Activated CD4-positive, alpha-beta memory T cell treated with anti-CD3 and anti-CD28 coated beads for 36 hours (primary cell): Measurements from ENCODE around the gene TAF3. TPM values are rescaled to one million over a fixed set of nuclear protein-coding genes. Genes with fewer than 3 reads are reported as not detected.

Source experiments
- CTCF ChIA-PET: fragments of 350-600 bp; sonication (Branson Sonifier 250); formaldehyde crosslinking; loops from one replicate; lab custom pipeline; 2021; ENCODE audit warnings: antibody characterized with exemption, inconsistent platforms; lab: Charles Lee
- POLR2A ChIA-PET: fragments of 350-600 bp; sonication (Branson Sonifier 250); formaldehyde crosslinking; loops from one replicate; lab custom pipeline; 2021; ENCODE audit warnings: antibody characterized with exemption; lab: Charles Lee
- DNase-seq: peaks from one replicate; pipeline ENCODE4 v3.0.0-alpha.2; 2020
- H3K27ac Mint-ChIP-seq: one replicate; pipeline ENCODE4 v1.8.0; 2021; ENCODE audit warnings: mixed read lengths
- H3K27me3 Mint-ChIP-seq: one replicate; pipeline ENCODE4 v1.8.0; 2021; ENCODE audit warnings: mixed read lengths
- H3K36me3 Mint-ChIP-seq: one replicate; pipeline ENCODE4 v1.8.0; 2021; ENCODE audit warnings: mixed read lengths
- H3K4me1 Mint-ChIP-seq: one replicate; pipeline ENCODE4 v1.8.0; 2021; ENCODE audit warnings: low read depth, mixed read lengths
- H3K4me3 Mint-ChIP-seq: one replicate; pipeline ENCODE4 v1.8.0; 2021; ENCODE audit warnings: mild to moderate bottlenecking, mixed read lengths
- H3K9me3 Mint-ChIP-seq: one replicate; pipeline ENCODE4 v1.8.0; 2021; ENCODE audit warnings: mixed read lengths
- intact Hi-C: fragments of 100-400 bp; cut with micrococcal nuclease; formaldehyde crosslinking; loops from one replicate; pipeline ENCODE4 v1.15.1; 2023
- total RNA-seq, 2 experiments: library from RNA; stranded (reverse); gene quantifications; one replicate each; pipeline ENCODE4 v1.2.3, GENCODE V29; 2021

TAF3 gene
- total RNA-seq, 2 experiments from 2014 or later = 12.2 to 12.3 TPM

DNA sequence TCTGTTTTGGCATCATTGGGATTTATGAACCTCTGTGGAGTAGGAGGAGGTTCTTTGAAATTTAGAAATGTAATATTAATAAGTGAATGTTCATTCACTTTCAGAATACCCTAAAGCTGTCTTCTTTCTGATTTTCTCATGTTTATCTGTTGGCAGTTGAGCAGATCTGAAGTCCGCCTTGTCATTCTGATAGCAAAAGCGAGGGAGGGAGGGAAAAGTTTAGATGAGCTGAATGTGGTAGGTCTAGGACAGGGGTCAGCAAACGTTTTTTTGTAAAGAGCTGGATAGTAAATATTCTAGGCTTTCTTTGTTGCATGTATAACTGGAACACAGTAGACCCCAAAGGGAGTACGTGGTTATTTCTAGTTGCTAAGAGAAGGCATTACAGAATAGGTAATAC, 141.8 kb downstream of the TAF3 start:
- Mint-ChIP-seq H3K9me3 (no peaks in the 10 kb centered on the region), H3K36me3 (peaks cover 20% of the 10 kb centered on the region), H3K27me3 (no peaks in the 10 kb centered on the region), H3K4me3 (no peak overlapping the region), H3K4me1 (peaks cover 9% of the 10 kb centered on the region), H3K27ac (no peak overlapping the region)
- POLR2A ChIA-PET = no interaction called here
- intact Hi-C loops = no loop called here
- no peak for DNase-seq
- CTCF ChIA-PET = no interaction called here

DNA sequence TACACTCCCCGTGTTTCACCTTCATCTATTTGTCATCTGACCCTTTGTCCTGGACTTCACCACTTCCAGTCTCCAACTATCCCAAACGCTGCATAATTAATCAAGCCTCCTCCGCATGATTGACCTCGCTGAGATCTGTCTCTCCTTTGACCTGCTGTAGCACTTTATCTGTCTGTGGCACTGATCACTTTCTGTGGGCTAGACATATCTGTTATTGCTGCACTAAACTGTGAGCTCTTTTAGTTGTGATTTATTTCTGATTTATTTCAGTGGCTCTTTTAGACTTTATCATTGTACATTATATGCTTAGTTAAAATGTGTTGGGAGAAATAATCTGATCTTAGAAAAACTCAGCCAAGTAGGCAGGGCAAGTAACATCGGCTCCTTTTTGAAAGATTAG, 144.3 kb downstream of the TAF3 start:
- DNase-seq = no peak
- H3K36me3 Mint-ChIP-seq = peaks cover 26% of the 10 kb centered on the region
- no peaks in the 10 kb centered on the region for H3K27me3 Mint-ChIP-seq
- no peak overlapping the region for H3K4me3 Mint-ChIP-seq
- ChIA-PET CTCF (no interaction called here), POLR2A (no interaction called here)
- H3K9me3 Mint-ChIP-seq = no peaks in the 10 kb centered on the region
- no peak overlapping the region for H3K27ac Mint-ChIP-seq
- no peaks in the 10 kb centered on the region for H3K4me1 Mint-ChIP-seq
- intact Hi-C loops = no loop called here

DNA sequence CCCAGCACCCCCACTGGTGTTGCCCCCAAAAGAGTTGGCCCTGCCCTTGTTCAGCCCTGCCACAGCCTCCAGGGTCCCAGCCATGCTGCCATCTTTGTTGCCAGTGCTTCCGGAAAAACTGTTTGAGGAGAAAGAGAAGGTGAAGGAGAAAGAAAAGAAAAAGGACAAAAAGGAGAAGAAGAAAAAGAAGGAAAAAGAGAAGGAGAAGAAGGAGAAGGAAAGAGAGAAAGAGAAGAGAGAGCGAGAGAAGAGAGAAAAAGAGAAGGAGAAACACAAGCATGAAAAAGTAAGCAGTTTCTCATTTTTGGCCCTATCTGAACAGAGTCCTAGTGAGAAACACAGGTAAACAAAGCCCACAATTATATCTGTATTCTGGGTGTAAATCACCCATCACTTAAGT, 147.2 kb downstream of the TAF3 start:
- Mint-ChIP-seq H3K9me3 (no peaks in the 10 kb centered on the region), H3K27ac (no peak overlapping the region), H3K36me3 (peaks cover 26% of the 10 kb centered on the region), H3K4me3 (no peak overlapping the region), H3K4me1 (no peaks in the 10 kb centered on the region), H3K27me3 (no peaks in the 10 kb centered on the region)
- ChIA-PET POLR2A (no interaction called here), CTCF (no interaction called here)
- DNase-seq = no peak
- intact Hi-C loops = no loop called here

DNA sequence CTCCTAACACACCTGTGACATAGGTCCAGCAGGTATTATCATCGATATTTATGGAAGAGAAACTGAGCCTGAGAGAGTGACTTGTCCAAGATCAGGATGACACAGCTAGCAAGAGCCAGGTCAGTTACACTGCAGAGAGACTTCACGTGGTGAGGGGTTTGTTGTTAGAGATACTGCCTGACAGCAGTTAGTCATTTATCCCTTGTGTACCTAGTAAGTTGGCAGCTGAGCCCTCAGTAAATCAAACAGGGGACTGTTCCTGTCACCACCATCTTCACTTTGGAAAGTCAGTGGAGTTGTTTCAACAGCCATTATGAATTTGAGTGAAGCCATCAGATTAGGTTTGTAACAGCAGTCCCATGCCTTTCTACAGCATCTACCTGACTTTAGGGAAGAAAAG, 148.7 kb downstream of the TAF3 start:
- H3K4me3 Mint-ChIP-seq = no peak overlapping the region
- intact Hi-C loops = no loop called here
- DNase-seq = no peak
- ChIA-PET CTCF (no interaction called here), POLR2A (no interaction called here)
- H3K4me1 Mint-ChIP-seq = no peaks in the 10 kb centered on the region
- peaks cover 28% of the 10 kb centered on the region for H3K36me3 Mint-ChIP-seq
- H3K27me3 Mint-ChIP-seq = no peaks in the 10 kb centered on the region
- H3K27ac Mint-ChIP-seq = no peak overlapping the region
- no peaks in the 10 kb centered on the region for H3K9me3 Mint-ChIP-seq

DNA sequence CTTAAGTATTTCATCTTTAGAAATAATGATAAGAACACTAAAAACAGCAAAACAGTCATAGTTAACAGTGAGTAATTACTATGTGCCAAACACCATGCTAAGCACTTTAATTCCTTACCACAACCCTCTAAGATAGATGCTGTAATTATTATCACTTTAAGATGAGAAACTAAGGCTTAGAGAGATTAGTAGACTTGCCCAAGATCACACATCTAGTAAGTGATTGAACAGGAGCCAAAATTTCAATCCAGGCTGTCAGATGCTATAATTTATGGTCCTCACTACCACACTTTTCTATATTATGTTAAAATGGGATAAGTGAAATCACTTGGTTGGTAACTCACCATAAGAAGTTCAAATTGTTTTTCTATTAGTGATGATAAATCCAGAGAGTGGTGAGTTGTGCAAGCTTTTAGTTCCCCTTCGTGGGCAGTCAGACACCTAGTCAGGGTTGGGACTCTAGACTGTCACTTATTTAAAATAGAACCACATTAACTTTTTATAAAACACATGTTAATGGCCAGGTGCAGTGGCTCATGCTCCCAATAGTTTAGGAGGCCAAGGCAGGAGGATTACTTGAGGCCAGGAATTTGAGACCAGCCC, 150.3 kb downstream of the TAF3 start:
- intact Hi-C loops = no loop called here
- no peaks in the 10 kb centered on the region for H3K27me3 Mint-ChIP-seq
- H3K4me3 Mint-ChIP-seq = no peak overlapping the region
- H3K4me1 Mint-ChIP-seq = no peaks in the 10 kb centered on the region
- H3K36me3 Mint-ChIP-seq = peaks cover 23% of the 10 kb centered on the region
- ChIA-PET CTCF (no interaction called here), POLR2A (no interaction called here)
- DNase-seq = no peak
- H3K9me3 Mint-ChIP-seq = no peaks in the 10 kb centered on the region
- H3K27ac Mint-ChIP-seq = no peak overlapping the region

DNA sequence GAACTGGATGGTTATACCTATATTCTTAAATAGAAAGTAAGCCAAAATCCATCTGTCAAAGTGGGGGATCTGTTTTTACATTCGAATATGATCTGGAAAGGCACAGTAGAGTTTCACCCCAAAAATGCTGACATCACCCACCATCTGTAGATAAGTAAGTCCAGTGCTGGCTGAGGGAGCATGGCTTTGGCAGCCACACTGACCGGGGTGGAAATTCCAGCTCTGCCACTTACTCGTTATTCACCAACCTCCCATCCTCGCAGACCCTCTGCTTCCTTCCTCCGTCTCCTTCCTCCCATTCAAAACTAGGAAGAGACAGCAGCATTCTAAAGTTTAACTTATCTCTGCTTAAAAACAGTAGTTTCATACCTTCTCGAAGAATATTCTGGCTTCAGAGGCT, 151.3 kb downstream of the TAF3 start:
- no peaks in the 10 kb centered on the region for H3K9me3 Mint-ChIP-seq
- no peak overlapping the region for H3K4me3 Mint-ChIP-seq
- H3K27me3 Mint-ChIP-seq = no peaks in the 10 kb centered on the region
- DNase-seq = no peak
- H3K4me1 Mint-ChIP-seq = no peaks in the 10 kb centered on the region
- intact Hi-C loops = no loop called here
- ChIA-PET CTCF (no interaction called here), POLR2A (no interaction called here)
- H3K27ac Mint-ChIP-seq = no peak overlapping the region
- H3K36me3 Mint-ChIP-seq = peaks cover 18% of the 10 kb centered on the region

DNA sequence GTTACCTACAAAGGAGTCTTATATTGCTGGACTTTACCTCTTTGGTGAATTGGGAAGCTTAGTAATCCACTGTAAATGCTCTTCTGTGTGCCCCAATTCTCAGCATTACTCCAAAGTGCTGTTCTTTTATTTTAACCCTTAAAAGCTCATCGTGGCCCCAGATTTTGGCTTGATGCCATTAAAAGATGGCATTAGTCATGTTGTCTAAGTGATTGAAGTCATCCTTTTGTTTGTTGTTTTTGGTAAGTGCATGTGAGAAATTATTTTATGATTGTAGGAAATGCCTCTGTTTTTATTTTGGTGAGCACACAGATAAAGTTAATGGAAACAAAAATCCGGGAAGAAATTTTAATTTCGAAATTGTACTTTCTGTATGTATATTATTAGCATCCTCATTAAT, 153.6 kb downstream of the TAF3 start:
- intact Hi-C loops = no loop called here
- H3K4me3 Mint-ChIP-seq = no peak overlapping the region
- CTCF ChIA-PET = no interaction called here
- no peaks in the 10 kb centered on the region for H3K4me1 Mint-ChIP-seq
- no peak for DNase-seq
- peaks cover 10% of the 10 kb centered on the region for H3K36me3 Mint-ChIP-seq
- POLR2A ChIA-PET = interaction anchor here (0.7 kb wide), 1 partner anchor 77 kb away, joined by 3 read pairs; no protein-coding TSS in a partner anchor
- H3K27ac Mint-ChIP-seq = no peak overlapping the region
- no peaks in the 10 kb centered on the region for H3K27me3 Mint-ChIP-seq
- H3K9me3 Mint-ChIP-seq = no peaks in the 10 kb centered on the region

DNA sequence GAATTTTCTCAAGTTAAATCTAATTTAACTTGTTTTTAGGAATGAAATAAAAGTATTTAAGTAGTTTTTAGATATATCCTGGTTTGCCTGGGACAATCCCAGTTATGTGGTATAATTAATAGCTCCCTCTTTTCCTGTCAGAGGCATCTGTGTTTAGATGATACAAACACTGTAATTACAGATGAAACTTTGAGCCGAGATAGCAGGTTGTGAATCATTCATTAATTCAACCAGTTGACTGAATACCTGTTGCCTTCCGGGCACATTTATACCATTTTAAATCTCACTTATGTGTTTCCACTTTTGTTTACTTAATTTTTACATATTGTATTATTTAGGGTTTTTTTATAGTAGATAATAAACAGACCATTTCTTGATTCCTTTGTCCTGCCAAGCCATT, 154.1 kb downstream of the TAF3 start:
- ChIA-PET CTCF (no interaction called here), POLR2A (no interaction called here)
- Mint-ChIP-seq H3K4me1 (no peaks in the 10 kb centered on the region), H3K4me3 (no peak overlapping the region), H3K27ac (no peak overlapping the region), H3K27me3 (no peaks in the 10 kb centered on the region), H3K9me3 (no peaks in the 10 kb centered on the region), H3K36me3 (peaks cover 12% of the 10 kb centered on the region)
- intact Hi-C loops = no loop called here
- no peak for DNase-seq

DNA sequence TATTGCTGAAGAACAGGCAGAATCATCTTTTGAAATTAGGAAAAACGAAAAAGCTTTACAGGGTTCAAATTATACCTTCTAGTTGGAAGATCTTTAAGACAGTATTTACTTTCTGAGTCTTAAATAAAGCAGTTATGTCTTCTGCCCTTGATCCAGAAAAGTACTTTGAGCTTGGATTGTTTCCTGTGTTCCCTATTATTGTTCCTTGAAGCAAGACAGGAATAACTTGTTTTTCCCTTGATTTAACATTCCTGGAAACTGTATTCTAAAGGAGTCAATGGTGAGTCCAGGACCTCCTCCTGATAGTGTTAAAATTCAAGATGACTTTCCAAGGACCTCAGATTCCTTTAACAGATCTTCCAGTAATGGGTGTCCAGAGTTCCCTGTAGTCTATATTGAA, 161.9 kb downstream of the TAF3 start:
- H3K36me3 Mint-ChIP-seq = peaks cover 14% of the 10 kb centered on the region
- POLR2A ChIA-PET = no interaction called here

DNA sequence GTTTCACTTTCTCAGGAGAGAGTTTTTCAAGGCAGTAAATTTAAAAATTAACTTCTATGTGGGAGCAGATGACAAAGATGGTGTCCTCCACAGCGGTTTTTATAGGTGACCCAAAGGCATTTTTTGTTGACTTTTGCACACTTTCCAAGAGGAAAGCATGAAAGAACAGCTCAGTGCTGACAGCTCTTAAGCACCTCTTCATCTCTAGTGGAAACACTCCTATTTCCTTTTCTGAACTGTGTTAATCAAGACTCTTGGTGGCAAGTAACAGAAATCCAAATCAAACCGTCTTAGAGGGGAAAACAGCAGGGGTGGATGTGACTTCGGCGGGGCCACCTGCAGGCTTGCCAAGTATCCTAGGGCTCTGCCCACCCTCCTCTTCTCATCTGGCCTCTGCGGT, 164.4 kb downstream of the TAF3 start:
- ChIA-PET CTCF (no interaction called here), POLR2A (no interaction called here)
- Mint-ChIP-seq H3K4me3 (no peak overlapping the region), H3K9me3 (no peaks in the 10 kb centered on the region), H3K36me3 (peaks cover 12% of the 10 kb centered on the region), H3K27me3 (no peaks in the 10 kb centered on the region), H3K27ac (no peak overlapping the region), H3K4me1 (no peaks in the 10 kb centered on the region)
- intact Hi-C loops = no loop called here
- no peak for DNase-seq

More for the DNA sequence above, 161.9 kb downstream of the TAF3 start:
- Mint-ChIP-seq H3K4me3 (no peak overlapping the region), H3K9me3 (no peaks in the 10 kb centered on the region), H3K27ac (no peak overlapping the region), H3K27me3 (no peaks in the 10 kb centered on the region), H3K4me1 (no peaks in the 10 kb centered on the region)
- DNase-seq = no peak
- intact Hi-C loops = no loop called here
- CTCF ChIA-PET = no interaction called here

DNA sequence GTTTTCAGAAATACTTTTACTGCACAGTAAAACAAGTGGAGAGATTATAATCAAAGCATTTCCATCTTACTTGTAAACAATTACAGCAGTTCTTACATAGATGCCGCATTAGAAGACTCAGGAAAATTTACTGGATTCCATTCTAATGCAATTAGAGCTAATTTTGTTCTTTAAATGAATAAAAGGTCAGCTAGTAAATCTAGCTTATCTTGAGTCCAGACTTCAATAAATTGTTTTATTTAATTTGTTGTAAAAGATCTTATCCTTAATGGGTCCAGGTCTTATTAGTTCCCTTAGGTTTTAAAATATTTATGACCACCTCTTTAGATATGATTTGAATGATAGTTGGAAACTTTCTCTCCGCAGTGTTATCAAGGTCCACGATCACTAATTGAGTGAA, 166.0 kb downstream of the TAF3 start:
- H3K36me3 Mint-ChIP-seq = peaks cover 4% of the 10 kb centered on the region
- ChIA-PET POLR2A (no interaction called here), CTCF (no interaction called here)
- H3K27me3 Mint-ChIP-seq = no peaks in the 10 kb centered on the region
- no peak for DNase-seq
- H3K4me3 Mint-ChIP-seq = no peak overlapping the region
- no peaks in the 10 kb centered on the region for H3K4me1 Mint-ChIP-seq
- no peaks in the 10 kb centered on the region for H3K9me3 Mint-ChIP-seq
- no peak overlapping the region for H3K27ac Mint-ChIP-seq
- intact Hi-C loops = no loop called here

DNA sequence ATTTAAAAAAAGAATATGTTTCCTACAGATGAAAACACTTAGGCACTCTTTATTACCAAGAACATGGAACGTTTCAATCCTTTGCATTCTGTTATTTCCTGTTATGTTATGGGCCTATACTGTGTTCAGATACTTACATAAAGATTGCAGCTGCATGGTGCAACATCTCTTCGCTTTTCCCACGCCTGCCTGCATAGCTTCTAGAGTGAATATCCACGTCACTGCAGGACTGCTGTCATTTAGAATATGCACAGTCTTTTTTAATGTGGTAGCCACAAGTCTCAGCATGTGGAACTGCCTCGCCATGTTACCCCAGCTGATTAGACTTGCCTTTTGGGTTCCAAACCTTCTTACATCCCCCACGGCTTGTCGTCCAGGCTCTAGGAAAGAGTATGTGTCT, 166.6 kb downstream of the TAF3 start:
- Mint-ChIP-seq H3K4me3 (no peak overlapping the region), H3K27ac (no peak overlapping the region), H3K4me1 (no peaks in the 10 kb centered on the region), H3K27me3 (no peaks in the 10 kb centered on the region), H3K9me3 (no peaks in the 10 kb centered on the region), H3K36me3 (peaks cover 4% of the 10 kb centered on the region)
- CTCF ChIA-PET = no interaction called here
- intact Hi-C loops = no loop called here
- DNase-seq = no peak
- POLR2A ChIA-PET = no interaction called here

DNA sequence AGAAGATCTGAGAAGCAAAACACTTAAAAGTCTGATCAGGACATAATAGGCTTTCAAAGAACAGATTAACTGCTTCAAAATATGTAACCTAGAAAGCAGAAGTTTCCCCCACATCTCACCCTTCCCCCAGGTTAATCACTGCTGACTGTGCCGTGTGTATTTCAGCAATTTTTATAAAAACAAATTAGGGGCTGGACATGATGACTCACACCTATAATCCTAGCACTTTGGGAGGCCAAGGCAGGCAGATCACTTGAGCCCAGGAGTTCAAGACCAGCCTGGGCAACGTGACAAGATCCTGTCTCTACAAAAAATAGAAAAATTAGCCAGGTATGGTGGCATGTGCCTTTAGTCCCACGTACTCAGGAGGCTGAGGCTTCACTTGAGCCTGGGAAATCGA, 168.5 kb downstream of the TAF3 start:
- Mint-ChIP-seq H3K27ac (no peak overlapping the region), H3K9me3 (no peaks in the 10 kb centered on the region), H3K4me1 (no peaks in the 10 kb centered on the region), H3K36me3 (peaks cover 4% of the 10 kb centered on the region), H3K4me3 (no peak overlapping the region), H3K27me3 (no peaks in the 10 kb centered on the region)
- DNase-seq = no peak
- CTCF ChIA-PET = interaction anchor here (0.6 kb wide), 1 partner anchor 1331 kb away, joined by 4 read pairs; no protein-coding TSS in a partner anchor
- POLR2A ChIA-PET = no interaction called here
- intact Hi-C loops = no loop called here
